Thymus (tissue), 11 donors: ENCODE results near the gene GNAS. TPM values are rescaled to one million over a fixed set of nuclear protein-coding genes. Genes with fewer than 3 reads are reported as not detected.

Experiments
- DNase-seq, 9 donors: peaks; one replicate each; pipeline ENCODE4 v3.0.0-alpha.2; 2013; ENCODE audit warnings: low spot score in 9 of 9, low read depth in 6 of 9, missing footprints in 1 of 9
- H3K27ac ChIP-seq, 2 donors: one replicate each; pipeline ENCODE4 v1.5.1; 2013; ENCODE audit warnings: control low read depth in 1 of 2, low read depth in 1 of 2, low read length in 1 of 2, mild to moderate bottlenecking in 1 of 2, moderate library complexity in 1 of 2
- H3K27me3 ChIP-seq, 2 donors: one replicate each; pipeline ENCODE4 v1.5.1; 2013; ENCODE audit warnings: low read length in 1 of 2; ENCODE audit not compliant: control insufficient read depth in 2 of 2, insufficient read depth in 1 of 2
- H3K36me3 ChIP-seq, 2 donors: one replicate each; pipeline ENCODE4 v1.5.1; 2013; ENCODE audit warnings: low read length in 1 of 2, mild to moderate bottlenecking in 1 of 2, moderate library complexity in 1 of 2; ENCODE audit not compliant: control insufficient read depth in 2 of 2, insufficient read depth in 2 of 2
- H3K4me1 ChIP-seq, 2 donors: one replicate each; pipeline ENCODE4 v1.5.1; 2013; ENCODE audit warnings: low read length in 2 of 2; ENCODE audit not compliant: control insufficient read depth in 2 of 2, insufficient read depth in 2 of 2
- H3K4me3 ChIP-seq, 2 donors: one replicate each; pipeline ENCODE4 v1.5.1; 2013; ENCODE audit warnings: low read length in 2 of 2, control low read depth in 1 of 2, mild to moderate bottlenecking in 1 of 2
- H3K9me3 ChIP-seq, 2 donors: one replicate each; pipeline ENCODE4 v1.5.1; 2013; ENCODE audit warnings: low read length in 1 of 2, mild to moderate bottlenecking in 1 of 2; ENCODE audit not compliant: control insufficient read depth in 2 of 2, insufficient read depth in 1 of 2
- WGBS: extraction: QIAGEN DNeasy Blood & Tissue Kit; methylation state at CpG from one replicate; pipeline ENCODE4 v1.1.7; 2013; 5-methylcytosine and 5-hydroxymethylcytosine counted together
- polyA plus RNA-seq: library from polyadenylated mRNA; stranded (reverse); fragments of 200-250 nt; gene quantifications from one replicate; pipeline ENCODE4 v1.2.3, GENCODE V29; 2013
- total RNA-seq: library from RNA; stranded (reverse); fragments of 120-200 nt; gene quantifications from one replicate; pipeline ENCODE4 v1.2.4, GENCODE V29; 2013
- donor health status: healthy.

Gene GNAS
- total and polyA plus RNA-seq, 2 donors: 434 to 700 TPM

- no peaks in the 10 kb centered on the region for H3K27me3 ChIP-seq
- no peak for DNase-seq
- no peaks in the 10 kb centered on the region for H3K36me3 ChIP-seq
- H3K9me3 ChIP-seq: peaks cover 0 to 5% of the 10 kb centered on the region in 2 donors
- peak overlapping the region in 1 of 2 donors; percentile 14 for H3K27ac ChIP-seq
- 65% methylated on average over 12 of the region's 12 CpGs for WGBS
- H3K4me1 ChIP-seq: peaks cover 0 to 5% of the 10 kb centered on the region in 2 donors
- H3K4me3 ChIP-seq: peak overlapping the region; percentile 67 to 98
Observed at GRCh38 chr20:58888103-58888502, 35.6 kb downstream of the GNAS start.

DNA sequence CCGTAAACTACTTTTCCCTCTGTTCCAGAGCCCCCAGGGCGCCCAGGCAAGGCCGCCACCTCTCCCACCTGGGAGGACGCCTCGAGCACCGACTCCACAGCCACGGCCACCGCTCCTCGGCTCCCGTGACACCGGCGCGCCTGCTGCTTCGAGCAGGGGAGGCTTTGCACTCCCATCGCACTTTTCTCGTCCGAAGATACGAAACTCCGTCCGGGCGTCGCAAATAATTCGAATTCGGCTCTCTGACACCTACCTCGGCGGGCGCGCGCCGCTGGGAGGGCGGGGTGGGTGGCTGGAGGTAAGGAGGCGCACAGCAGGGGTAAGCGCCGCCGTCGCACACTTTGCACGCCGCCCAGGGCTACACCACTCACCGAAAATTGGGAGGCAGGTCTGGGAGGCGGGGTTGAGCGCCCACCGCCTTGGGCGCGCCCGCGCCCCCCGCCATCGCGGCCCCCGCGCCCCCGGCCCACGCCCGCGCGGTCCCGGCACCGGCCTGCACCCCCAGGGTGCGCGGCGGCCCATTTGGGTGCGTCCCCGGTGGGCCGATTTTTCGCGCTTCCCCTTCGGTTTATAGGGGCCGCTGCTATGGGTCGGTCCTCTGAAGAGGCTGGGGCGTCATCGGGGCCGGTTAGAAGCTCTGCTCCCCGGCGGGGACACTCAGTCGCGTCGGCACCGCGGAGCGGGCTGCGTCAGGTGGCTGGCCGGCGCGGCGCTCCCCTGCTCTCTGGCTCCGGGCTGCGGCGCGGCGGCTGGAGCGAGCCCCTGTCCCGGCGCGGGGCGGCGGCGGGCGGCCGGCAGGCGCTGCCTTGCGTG is 36.2 kb downstream of the GNAS start:
- H3K9me3 ChIP-seq: peaks cover 0 to 5% of the 10 kb centered on the region in 2 donors
- WGBS: 52% methylated on average over 101 of the region's 101 CpGs
- peaks cover 1 to 6% of the 10 kb centered on the region in 2 donors for H3K4me1 ChIP-seq
- H3K36me3 ChIP-seq: no peaks in the 10 kb centered on the region
- peak in 6 of 9 donors; percentile 63 to 89 (median 76) for DNase-seq
- no peaks in the 10 kb centered on the region for H3K27me3 ChIP-seq
- H3K27ac ChIP-seq: peak overlapping the region; percentile 14 to 98
- peak overlapping the region; percentile 67 to 98 for H3K4me3 ChIP-seq

- peaks cover 0 to 5% of the 10 kb centered on the region in 2 donors for H3K9me3 ChIP-seq
- H3K4me1 ChIP-seq: peaks cover 3 to 8% of the 10 kb centered on the region in 2 donors
- H3K4me3 ChIP-seq: peak overlapping the region; percentile 66 to 98
- H3K36me3 ChIP-seq: no peaks in the 10 kb centered on the region
- WGBS: 51% methylated on average over 35 of the region's 35 CpGs
- peak overlapping the region; percentile 79 to 98 for H3K27ac ChIP-seq
- peak in 2 of 9 donors; percentile 11 to 51 for DNase-seq
- no peaks in the 10 kb centered on the region for H3K27me3 ChIP-seq
Observed at GRCh38 chr20:58889334-58889760, 36.8 kb downstream of the GNAS start.

GRCh38 chr20:58889798-58890517 is 37.4 kb downstream of the GNAS start:
- Histone ChIP-seq H3K4me1 (peaks cover 5 to 13% of the 10 kb centered on the region in 2 donors), H3K4me3 (peak overlapping the region; percentile 66 to 98), H3K9me3 (peaks cover 0 to 5% of the 10 kb centered on the region in 2 donors), H3K27ac (peak overlapping the region; percentile 95 to 98), H3K36me3 (no peaks in the 10 kb centered on the region), H3K27me3 (no peaks in the 10 kb centered on the region)
- WGBS: 35% methylated on average over 91 of the region's 91 CpGs
- DNase-seq: peak in 3 of 9 donors; percentile 13 to 51 (median 21)

- Histone ChIP-seq H3K4me3 (peak overlapping the region; percentile 66 to 98), H3K36me3 (peaks cover 1 to 2% of the 10 kb centered on the region in 2 donors), H3K9me3 (peaks cover 0 to 5% of the 10 kb centered on the region in 2 donors), H3K27ac (peak overlapping the region; percentile 95 to 98), H3K4me1 (peaks cover 10 to 17% of the 10 kb centered on the region in 2 donors), H3K27me3 (no peaks in the 10 kb centered on the region)
- peak in 8 of 9 donors; percentile 70 to 90 (median 80) for DNase-seq
- under 1% methylated on average over 64 of the region's 64 CpGs for WGBS
Observed at GRCh38 chr20:58890518-58891085, 38.1 kb downstream of the GNAS start.

- peak overlapping the region; percentile 95 to 98 for H3K27ac ChIP-seq
- H3K36me3 ChIP-seq: peaks cover 6 to 8% of the 10 kb centered on the region in 2 donors
Observed at GRCh38 chr20:58891086-58891717, 38.7 kb downstream of the GNAS start.

GRCh38 chr20:58891718-58892140 is 39.2 kb downstream of the GNAS start:
- H3K4me3 ChIP-seq: peak overlapping the region; percentile 78 to 98
- H3K4me1 ChIP-seq: peaks cover 11 to 22% of the 10 kb centered on the region in 2 donors
- WGBS: 1% methylated on average over 54 of the region's 55 CpGs
- H3K27me3 ChIP-seq: no peaks in the 10 kb centered on the region
- peaks cover 0 to 5% of the 10 kb centered on the region in 2 donors for H3K9me3 ChIP-seq
- peaks cover 9 to 13% of the 10 kb centered on the region in 2 donors for H3K36me3 ChIP-seq
- H3K27ac ChIP-seq: peak overlapping the region; percentile 98 to 99
- peak in 1 of 9 donors; percentile 53 for DNase-seq

More at GRCh38 chr20:58891086-58891717, 38.7 kb downstream of the GNAS start:
- Histone ChIP-seq H3K27me3 (no peaks in the 10 kb centered on the region), H3K4me1 (peaks cover 11 to 19% of the 10 kb centered on the region in 2 donors), H3K4me3 (peak overlapping the region; percentile 78 to 98), H3K9me3 (peaks cover 0 to 5% of the 10 kb centered on the region in 2 donors)
- DNase-seq: peak in 3 of 9 donors; percentile 62 to 85 (median 68)
- under 1% methylated on average over 83 of the region's 105 CpGs for WGBS

- H3K27me3 ChIP-seq: no peaks in the 10 kb centered on the region
- WGBS: 1% methylated on average over 48 of the region's 49 CpGs
- peaks cover 0 to 5% of the 10 kb centered on the region in 2 donors for H3K9me3 ChIP-seq
- H3K27ac ChIP-seq: peak overlapping the region; percentile 98 to 99
- peak overlapping the region; percentile 78 to 98 for H3K4me3 ChIP-seq
- peaks cover 12 to 19% of the 10 kb centered on the region in 2 donors for H3K36me3 ChIP-seq
- peak in 8 of 9 donors; percentile 70 to 94 (median 86) for DNase-seq
- peaks cover 11 to 24% of the 10 kb centered on the region in 2 donors for H3K4me1 ChIP-seq
Observed at GRCh38 chr20:58892141-58892931, 39.8 kb downstream of the GNAS start.
